Measurements from ENCODE around the gene PLEKHA1. TPM values are rescaled to one million over a fixed set of nuclear protein-coding genes. Genes with fewer than 3 reads are reported as not detected.

PLEKHA1 gene
- total RNA-seq, 1 experiment from 2014 or later: 30.6 TPM

DNA sequence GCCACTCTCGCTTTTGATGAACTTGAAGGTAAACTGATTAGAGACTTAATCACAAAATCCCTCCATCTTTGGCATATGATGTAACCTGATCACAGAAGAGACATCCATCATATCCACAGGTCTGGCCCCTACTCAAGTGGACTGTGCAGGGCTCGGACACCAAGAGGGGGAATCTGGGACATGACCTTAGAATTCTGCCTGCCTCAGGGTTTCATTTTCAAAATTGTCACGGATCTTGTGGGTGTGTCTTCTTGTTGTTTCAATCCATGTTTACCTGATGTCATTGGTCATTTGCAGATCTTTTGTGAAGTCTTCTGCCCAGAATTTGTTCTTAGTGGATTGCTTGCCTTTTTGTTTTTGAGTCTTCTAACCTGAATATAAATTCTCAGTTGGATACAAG lies 74.1 kb downstream of the PLEKHA1 start (continued):
- TF ChIP-seq, protein P1, sequence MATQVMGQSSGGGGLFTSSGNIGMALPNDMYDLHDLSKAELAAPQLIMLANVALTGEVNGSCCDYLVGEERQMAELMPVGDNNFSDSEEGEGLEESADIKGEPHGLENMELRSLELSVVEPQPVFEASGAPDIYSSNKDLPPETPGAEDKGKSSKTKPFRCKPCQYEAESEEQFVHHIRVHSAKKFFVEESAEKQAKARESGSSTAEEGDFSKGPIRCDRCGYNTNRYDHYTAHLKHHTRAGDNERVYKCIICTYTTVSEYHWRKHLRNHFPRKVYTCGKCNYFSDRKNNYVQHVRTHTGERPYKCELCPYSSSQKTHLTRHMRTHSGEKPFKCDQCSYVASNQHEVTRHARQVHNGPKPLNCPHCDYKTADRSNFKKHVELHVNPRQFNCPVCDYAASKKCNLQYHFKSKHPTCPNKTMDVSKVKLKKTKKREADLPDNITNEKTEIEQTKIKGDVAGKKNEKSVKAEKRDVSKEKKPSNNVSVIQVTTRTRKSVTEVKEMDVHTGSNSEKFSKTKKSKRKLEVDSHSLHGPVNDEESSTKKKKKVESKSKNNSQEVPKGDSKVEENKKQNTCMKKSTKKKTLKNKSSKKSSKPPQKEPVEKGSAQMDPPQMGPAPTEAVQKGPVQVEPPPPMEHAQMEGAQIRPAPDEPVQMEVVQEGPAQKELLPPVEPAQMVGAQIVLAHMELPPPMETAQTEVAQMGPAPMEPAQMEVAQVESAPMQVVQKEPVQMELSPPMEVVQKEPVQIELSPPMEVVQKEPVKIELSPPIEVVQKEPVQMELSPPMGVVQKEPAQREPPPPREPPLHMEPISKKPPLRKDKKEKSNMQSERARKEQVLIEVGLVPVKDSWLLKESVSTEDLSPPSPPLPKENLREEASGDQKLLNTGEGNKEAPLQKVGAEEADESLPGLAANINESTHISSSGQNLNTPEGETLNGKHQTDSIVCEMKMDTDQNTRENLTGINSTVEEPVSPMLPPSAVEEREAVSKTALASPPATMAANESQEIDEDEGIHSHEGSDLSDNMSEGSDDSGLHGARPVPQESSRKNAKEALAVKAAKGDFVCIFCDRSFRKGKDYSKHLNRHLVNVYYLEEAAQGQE (IDR thresholded peaks at IDR 0.05; ENCODE audit: low read depth): no peak
- TF ChIP-seq TCF7L2 (IDR thresholded peaks at IDR 0.05; ENCODE audit: borderline replicate concordance, extremely low read depth, insufficient read depth, insufficient read length): no peak
- no peak for TF ChIP-seq ZNF274 (IDR thresholded peaks at IDR 0.05; ENCODE audit: low read depth, low read length)
- no peak for TF ChIP-seq POLR2A (IDR thresholded peaks at IDR 0.05; ENCODE audit: borderline replicate concordance, extremely low read depth, insufficient read depth, insufficient read length)
- no peak for TF ChIP-seq YY1 (IDR thresholded peaks at IDR 0.05; ENCODE audit: extremely low read depth, insufficient replicate concordance, low read depth, low read length)
- TF ChIP-seq CBX3 (IDR thresholded peaks at IDR 0.05; ENCODE audit: low read depth): no peak

DNA sequence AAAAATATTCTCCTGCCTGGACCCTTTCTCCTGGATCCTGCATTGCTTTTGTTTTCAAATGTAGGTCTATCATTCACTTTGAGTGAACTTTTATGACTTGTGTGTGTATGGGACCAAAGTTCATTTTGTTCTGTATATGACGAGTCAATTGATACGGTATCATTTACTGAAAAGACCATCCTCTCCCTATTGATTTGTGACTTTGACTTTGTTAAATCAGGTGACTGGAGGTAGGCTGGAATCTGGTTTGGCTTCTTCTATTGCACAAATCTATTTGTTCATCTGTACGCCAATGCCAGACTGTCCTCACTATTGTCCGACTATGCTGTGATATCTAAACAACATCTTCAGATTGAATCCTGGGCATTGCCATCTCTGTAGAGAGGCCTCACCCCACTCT lies 74.6 kb downstream of the PLEKHA1 start:
- CTCF ChIA-PET: no interaction called here
- intact Hi-C loops (cut with micrococcal nuclease): no loop called here
- no peak for ATAC-seq

More for the DNA sequence above, 74.6 kb downstream of the PLEKHA1 start:
- Histone ChIP-seq H3K79me2 (ENCODE audit: insufficient read depth, low read length) (no peaks in the 10 kb centered on the region), H3K27ac (ENCODE audit: low read depth, low read length) (no peak overlapping the region), H2AFZ (ENCODE audit: low read depth, low read length, poor library complexity, severe bottlenecking) (no peak overlapping the region), H3K27me3 (ENCODE audit: insufficient read depth, low read length) (no peaks in the 10 kb centered on the region), H3K9me3 (ENCODE audit: control insufficient read depth in 1 of 2, insufficient read depth in 1 of 2, low read depth in 1 of 2, low read length in 2 of 2) (no peaks in the 10 kb centered on the region), H3K4me3 (replicated peaks in 1 of 2; ENCODE audit: low read depth in 1 of 2, low read length in 2 of 2) (no peak overlapping the region), H3K4me2 (ENCODE audit: low read length) (no peak overlapping the region), H3K9ac (ENCODE audit: low read length) (no peak overlapping the region), H3K36me3 (ENCODE audit: control insufficient read depth in 1 of 2, insufficient read depth in 2 of 2, low read length in 2 of 2) (no peaks in the 10 kb centered on the region), H4K20me1 (ENCODE audit: insufficient read depth) (no peaks in the 10 kb centered on the region), H3K9me2 (ENCODE audit: insufficient read depth) (no peaks in the 10 kb centered on the region), H3K4me1 (ENCODE audit: control insufficient read depth in 1 of 2, insufficient read depth in 2 of 2, low read length in 2 of 2) (peaks cover 7 to 8% of the 10 kb centered on the region in 2 experiments; a peak in 3 of 4 replicates)
- no TSS peak for BruUV-seq (replicated peaks)
- ChIA-PET RAD21 (ENCODE audit: low non-redundant PET in 1 of 2, low total read pairs in 2 of 2, uncharacterized antibody in 2 of 2, unreplicated experiment in 2 of 2) (no interaction called here), POLR2A (no interaction called here)
- DNase-seq (ENCODE audit: low read depth, low spot score): no peak
- TF ChIP-seq SRF (IDR thresholded peaks at IDR 0.05; ENCODE audit: low read depth) (no peak), CBX3 (IDR thresholded peaks at IDR 0.05; ENCODE audit: low read depth) (no peak), ZFX (IDR thresholded peaks at IDR 0.05) (no peak), EZH2phosphoT487 (IDR thresholded peaks at IDR 0.05; ENCODE audit: borderline replicate concordance) (no peak), EZH2 (IDR thresholded peaks at IDR 0.05) (no peak)
